Spleen (tissue), 7 donors: ENCODE results near the gene ADGRG1.

ENCODE experiments used
- POLR2AphosphoS5 ChIP-seq, 3 donors: sonication (generic); formaldehyde crosslinking; IDR thresholded peaks; one replicate each; pipeline ENCODE4 v1.5.1; 2017; ENCODE audit warnings: antibody characterized with exemption in 3 of 3
- TF ChIP-seq, protein P1 (sequence below), 11 experiments: fragments of 200-600 bp in 7 of 11; fragments of 450-650 bp in 4 of 11; sonication (generic) in 4 of 11; IDR thresholded peaks in 8 of 11; conservative IDR thresholded peaks in 3 of 11; 1 replicate in 7 of 11; 2 replicates in 4 of 11; pipeline versions ENCODE4 v1.4.0 to v1.8.0; 2016 to 2021; ENCODE audit warnings: antibody characterized with exemption in 11 of 11, inconsistent platforms in 4 of 11, mild to moderate bottlenecking in 1 of 11
- donor health status: DM: no; HTN: no; CAD: no; lungs with moderate emphysema.
- donor health status: DM: no; HTN: no; CAD: no.
- donor health status: DM: no; HTN: no; CAD: no.

DNA sequence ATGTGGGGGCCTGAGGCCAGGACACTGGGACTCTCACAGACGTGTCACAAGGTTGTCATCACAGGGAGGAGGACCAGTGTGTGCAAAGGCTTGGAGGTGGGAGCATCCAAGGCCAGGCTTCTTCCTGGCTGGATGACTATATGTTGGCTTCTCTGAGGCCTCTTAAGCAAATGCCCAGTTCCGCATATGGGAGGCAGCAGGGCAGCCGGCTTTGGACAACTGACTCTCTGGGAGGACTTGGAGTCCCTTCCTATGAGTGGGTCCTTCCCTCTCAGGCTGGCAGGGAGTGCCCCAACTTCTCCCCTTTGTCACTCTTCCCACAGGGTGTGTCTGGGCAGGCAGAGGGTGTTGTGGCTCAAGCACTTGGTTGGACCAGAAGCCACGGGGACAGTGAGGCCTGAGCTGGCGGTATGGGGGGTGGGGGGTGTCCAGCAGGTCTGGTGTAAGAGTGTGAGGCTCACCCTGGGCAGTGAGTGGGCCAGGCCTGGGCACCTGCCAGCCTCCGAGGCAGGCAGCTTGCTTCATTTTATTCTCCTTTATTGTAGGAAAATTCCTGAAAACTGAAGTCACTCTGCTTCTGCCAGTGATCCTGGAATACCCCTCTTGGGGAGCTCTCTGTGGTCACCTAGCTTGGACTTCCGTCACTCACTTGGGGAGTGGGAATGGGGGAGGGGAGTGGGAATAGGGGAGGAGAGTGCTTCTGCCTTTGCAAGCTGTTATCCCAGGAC lies 14.9 kb downstream of the ADGRG1 start:
- TF ChIP-seq, protein P1, sequence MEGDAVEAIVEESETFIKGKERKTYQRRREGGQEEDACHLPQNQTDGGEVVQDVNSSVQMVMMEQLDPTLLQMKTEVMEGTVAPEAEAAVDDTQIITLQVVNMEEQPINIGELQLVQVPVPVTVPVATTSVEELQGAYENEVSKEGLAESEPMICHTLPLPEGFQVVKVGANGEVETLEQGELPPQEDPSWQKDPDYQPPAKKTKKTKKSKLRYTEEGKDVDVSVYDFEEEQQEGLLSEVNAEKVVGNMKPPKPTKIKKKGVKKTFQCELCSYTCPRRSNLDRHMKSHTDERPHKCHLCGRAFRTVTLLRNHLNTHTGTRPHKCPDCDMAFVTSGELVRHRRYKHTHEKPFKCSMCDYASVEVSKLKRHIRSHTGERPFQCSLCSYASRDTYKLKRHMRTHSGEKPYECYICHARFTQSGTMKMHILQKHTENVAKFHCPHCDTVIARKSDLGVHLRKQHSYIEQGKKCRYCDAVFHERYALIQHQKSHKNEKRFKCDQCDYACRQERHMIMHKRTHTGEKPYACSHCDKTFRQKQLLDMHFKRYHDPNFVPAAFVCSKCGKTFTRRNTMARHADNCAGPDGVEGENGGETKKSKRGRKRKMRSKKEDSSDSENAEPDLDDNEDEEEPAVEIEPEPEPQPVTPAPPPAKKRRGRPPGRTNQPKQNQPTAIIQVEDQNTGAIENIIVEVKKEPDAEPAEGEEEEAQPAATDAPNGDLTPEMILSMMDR (IDR thresholded peaks at IDR 0.05 in 8 of 11, conservative IDR thresholded peaks at IDR 0.05 in 3 of 11), result no peak
- no peak for TF ChIP-seq POLR2AphosphoS5 (IDR thresholded peaks at IDR 0.05)
